ENCODE results near the gene KCP.

Gene KCP

GRCh38 chr7:128934361-128935341 is 24.1 kb upstream of the KCP start:
- 62% methylated on average over 7 of the region's 14 CpGs for WGBS (ENCODE audit: insufficient coverage)
- Histone ChIP-seq H3K9me3 (ENCODE audit: control extremely low read depth in 1 of 5, control insufficient read depth in 4 of 5, insufficient read depth in 2 of 5, low read depth in 1 of 5, low read length in 4 of 5) (no peaks in the 10 kb centered on the region), H3K27me3 (replicated peaks in 2 of 5; ENCODE audit: control insufficient read depth in 4 of 5, insufficient read depth in 5 of 5, low read length in 4 of 5) (no peaks in the 10 kb centered on the region), H3K36me3 (ENCODE audit: control insufficient read depth in 4 of 4, insufficient read depth in 4 of 4, low read length in 3 of 4) (no peaks in the 10 kb centered on the region), H3K27ac (ENCODE audit: insufficient read depth in 1 of 2, low read depth in 1 of 2, low read length in 2 of 2, poor library complexity in 1 of 2, severe bottlenecking in 2 of 2) (peak overlapping the region; percentile 27 to 34), H3K4me1 (ENCODE audit: control extremely low read depth in 1 of 4, control insufficient read depth in 4 of 4, insufficient read depth in 4 of 4, low read length in 3 of 4) (peaks cover 0 to 64% (median 57%) of the 10 kb centered on the region in 4 experiments), H3K4me3 (ENCODE audit: control insufficient read depth in 1 of 7, extremely low read depth in 1 of 7, insufficient read depth in 4 of 7, low read depth in 2 of 7, low read length in 6 of 7) (peak overlapping the region in 2 of 7 experiments; percentile 23 to 24)
- CTCF ChIA-PET = interaction anchor here (1.0 to 3.3 kb wide), 4 partner anchors 10 to 24 kb away, joined by 3 to 23 read pairs (median 5); partner anchors contain the start of gene KCP
- POLR2A ChIA-PET = no interaction called here
- DNase-seq = peak in 2 of 3 donors; percentile 58 to 67

- peak; percentile 45 to 64 (median 62) for DNase-seq
- ChIA-PET CTCF (interaction anchor here (0.7 to 3.3 kb wide), 8 partner anchors 9 to 24 kb away, joined by 3 to 23 read pairs (median 3); partner anchors contain the start of gene KCP), POLR2A (interaction anchor here (0.7 to 1.6 kb wide), 2 partner anchors 19 to 576 kb away, joined by 3 read pairs; no protein-coding TSS in a partner anchor)
- Histone ChIP-seq H3K4me1 (ENCODE audit: control extremely low read depth in 1 of 4, control insufficient read depth in 4 of 4, insufficient read depth in 4 of 4, low read length in 3 of 4) (peaks cover 0 to 52% (median 46%) of the 10 kb centered on the region in 4 experiments), H3K36me3 (ENCODE audit: control insufficient read depth in 4 of 4, insufficient read depth in 4 of 4, low read length in 3 of 4) (no peaks in the 10 kb centered on the region), H3K27me3 (replicated peaks in 2 of 5; ENCODE audit: control insufficient read depth in 4 of 5, insufficient read depth in 5 of 5, low read length in 4 of 5) (no peaks in the 10 kb centered on the region), H3K27ac (ENCODE audit: insufficient read depth in 1 of 2, low read depth in 1 of 2, low read length in 2 of 2, poor library complexity in 1 of 2, severe bottlenecking in 2 of 2) (no peak overlapping the region), H3K9me3 (ENCODE audit: control extremely low read depth in 1 of 5, control insufficient read depth in 4 of 5, insufficient read depth in 2 of 5, low read depth in 1 of 5, low read length in 4 of 5) (no peaks in the 10 kb centered on the region), H3K4me3 (ENCODE audit: control insufficient read depth in 1 of 7, extremely low read depth in 1 of 7, insufficient read depth in 4 of 7, low read depth in 2 of 7, low read length in 6 of 7) (peak overlapping the region in 3 of 7 experiments; percentile 17 to 40 (median 39))
- WGBS (ENCODE audit: insufficient coverage) = 28% methylated on average over 10 of the region's 15 CpGs
Measured at GRCh38 chr7:128933180-128933891, 22.8 kb upstream of the KCP start.

- no peak for DNase-seq
- ChIA-PET CTCF (interaction anchor here (0.7 to 3.3 kb wide), 6 partner anchors 8 to 24 kb away, joined by 3 to 23 read pairs (median 3); no protein-coding TSS in a partner anchor), POLR2A (interaction anchor here (0.7 to 1.6 kb wide), 2 partner anchors 19 to 575 kb away, joined by 3 read pairs; no protein-coding TSS in a partner anchor)
- Histone ChIP-seq H3K4me3 (ENCODE audit: control insufficient read depth in 1 of 7, extremely low read depth in 1 of 7, insufficient read depth in 4 of 7, low read depth in 2 of 7, low read length in 6 of 7) (peak overlapping the region in 1 of 7 experiments; percentile 32), H3K27ac (ENCODE audit: insufficient read depth in 1 of 2, low read depth in 1 of 2, low read length in 2 of 2, poor library complexity in 1 of 2, severe bottlenecking in 2 of 2) (no peak overlapping the region), H3K9me3 (ENCODE audit: control extremely low read depth in 1 of 5, control insufficient read depth in 4 of 5, insufficient read depth in 2 of 5, low read depth in 1 of 5, low read length in 4 of 5) (no peaks in the 10 kb centered on the region), H3K4me1 (ENCODE audit: control extremely low read depth in 1 of 4, control insufficient read depth in 4 of 4, insufficient read depth in 4 of 4, low read length in 3 of 4) (peaks cover 0 to 52% (median 43%) of the 10 kb centered on the region in 4 experiments), H3K36me3 (ENCODE audit: control insufficient read depth in 4 of 4, insufficient read depth in 4 of 4, low read length in 3 of 4) (no peaks in the 10 kb centered on the region), H3K27me3 (replicated peaks in 2 of 5; ENCODE audit: control insufficient read depth in 4 of 5, insufficient read depth in 5 of 5, low read length in 4 of 5) (no peaks in the 10 kb centered on the region)
- WGBS (ENCODE audit: insufficient coverage) = 34% methylated on average over 3 of the region's 4 CpGs
Measured at GRCh38 chr7:128932862-128933179, 22.3 kb upstream of the KCP start.

GRCh38 chr7:128931965-128932861 is 21.7 kb upstream of the KCP start:
- Histone ChIP-seq H3K27me3 (replicated peaks in 2 of 5; ENCODE audit: control insufficient read depth in 4 of 5, insufficient read depth in 5 of 5, low read length in 4 of 5) (no peaks in the 10 kb centered on the region), H3K9me3 (ENCODE audit: control extremely low read depth in 1 of 5, control insufficient read depth in 4 of 5, insufficient read depth in 2 of 5, low read depth in 1 of 5, low read length in 4 of 5) (no peaks in the 10 kb centered on the region), H3K4me3 (ENCODE audit: control insufficient read depth in 1 of 7, extremely low read depth in 1 of 7, insufficient read depth in 4 of 7, low read depth in 2 of 7, low read length in 6 of 7) (peak overlapping the region in 1 of 7 experiments; percentile 32), H3K36me3 (ENCODE audit: control insufficient read depth in 4 of 4, insufficient read depth in 4 of 4, low read length in 3 of 4) (no peaks in the 10 kb centered on the region), H3K4me1 (ENCODE audit: control extremely low read depth in 1 of 4, control insufficient read depth in 4 of 4, insufficient read depth in 4 of 4, low read length in 3 of 4) (peaks cover 0 to 48% (median 38%) of the 10 kb centered on the region in 4 experiments), H3K27ac (ENCODE audit: insufficient read depth in 1 of 2, low read depth in 1 of 2, low read length in 2 of 2, poor library complexity in 1 of 2, severe bottlenecking in 2 of 2) (no peak overlapping the region)
- ChIA-PET POLR2A (interaction anchor here (0.7 to 1.6 kb wide), 2 partner anchors 18 to 575 kb away, joined by 3 read pairs; no protein-coding TSS in a partner anchor), CTCF (interaction anchor here (1.4 to 3.3 kb wide), 7 partner anchors 8 to 29 kb away, joined by 3 to 23 read pairs (median 5); no protein-coding TSS in a partner anchor)
- 91% methylated on average over 15 of the region's 19 CpGs for WGBS (ENCODE audit: insufficient coverage)
- DNase-seq = no peak

- no peaks in the 10 kb centered on the region for H3K9me3 ChIP-seq (ENCODE audit: control extremely low read depth in 1 of 5, control insufficient read depth in 4 of 5, insufficient read depth in 2 of 5, low read depth in 1 of 5, low read length in 4 of 5)
- CTCF ChIA-PET = interaction anchor here (1.5 to 2.5 kb wide), 2 partner anchors 10 to 28 kb away, joined by 5 to 9 read pairs; no protein-coding TSS in a partner anchor
- WGBS (ENCODE audit: insufficient coverage) = 97% methylated on average over 16 of the region's 18 CpGs
Measured at GRCh38 chr7:128931190-128931798, 20.8 kb upstream of the KCP start.

More at GRCh38 chr7:128931190-128931798, 20.8 kb upstream of the KCP start:
- Histone ChIP-seq H3K27ac (ENCODE audit: insufficient read depth in 1 of 2, low read depth in 1 of 2, low read length in 2 of 2, poor library complexity in 1 of 2, severe bottlenecking in 2 of 2) (no peak overlapping the region), H3K4me3 (ENCODE audit: control insufficient read depth in 1 of 7, extremely low read depth in 1 of 7, insufficient read depth in 4 of 7, low read depth in 2 of 7, low read length in 6 of 7) (no peak overlapping the region), H3K4me1 (ENCODE audit: control extremely low read depth in 1 of 4, control insufficient read depth in 4 of 4, insufficient read depth in 4 of 4, low read length in 3 of 4) (peaks cover 0 to 40% (median 32%) of the 10 kb centered on the region in 4 experiments), H3K27me3 (replicated peaks in 2 of 5; ENCODE audit: control insufficient read depth in 4 of 5, insufficient read depth in 5 of 5, low read length in 4 of 5) (no peaks in the 10 kb centered on the region), H3K36me3 (ENCODE audit: control insufficient read depth in 4 of 4, insufficient read depth in 4 of 4, low read length in 3 of 4) (no peaks in the 10 kb centered on the region)
- no peak for DNase-seq
- POLR2A ChIA-PET = no interaction called here
